ENCODE results near the gene AKAIN1. TPM values are rescaled to one million over a fixed set of nuclear protein-coding genes. Genes with fewer than 3 reads are reported as not detected.

AKAIN1 gene
- total and polyA plus RNA-seq, 2 experiments from 2014 or later, result not detected

- H2AFZ ChIP-seq, result no peak overlapping the region
- H3K9me3 ChIP-seq (ENCODE audit: low read depth), result no peaks in the 10 kb centered on the region
- H3K4me1 ChIP-seq (ENCODE audit: insufficient read depth), result no peaks in the 10 kb centered on the region
- no peaks in the 10 kb centered on the region for H4K20me1 ChIP-seq (ENCODE audit: insufficient read depth, poor library complexity, severe bottlenecking)
- no peak overlapping the region for H3K4me3 ChIP-seq
- no peaks in the 10 kb centered on the region for H3K79me2 ChIP-seq
- no peak overlapping the region for H3K4me2 ChIP-seq
- H3K9me2 ChIP-seq (replicated peaks; ENCODE audit: insufficient read depth), result no peaks in the 10 kb centered on the region
- no peaks in the 10 kb centered on the region for H3K27me3 ChIP-seq
- H3K27ac ChIP-seq, result no peak overlapping the region
- no peaks in the 10 kb centered on the region for H3K36me3 ChIP-seq (replicated peaks; ENCODE audit: insufficient read depth, low read depth)
- TF ChIP-seq CTCF (IDR thresholded peaks at IDR 0.05; ENCODE audit: poor library complexity) (no peak), EZH2 (IDR thresholded peaks at IDR 0.05; ENCODE audit: borderline replicate concordance) (no peak), EZH2phosphoT487 (IDR thresholded peaks at IDR 0.05; ENCODE audit: low read depth, severe bottlenecking, unreplicated experiment) (no peak)
- 83% methylated on average over 3 of the region's 3 CpGs for WGBS (ENCODE audit: low lambda C conversion rate, missing lambda C conversion rate)
- no peak for DNase-seq (ENCODE audit: low spot score)
Observed at GRCh38 chr18:5158172-5158571, 38.9 kb downstream of the AKAIN1 start.

GRCh38 chr18:5155907-5156287 lies 41.2 kb downstream of the AKAIN1 start:
- no peaks in the 10 kb centered on the region for H3K27me3 ChIP-seq
- no peak for DNase-seq (ENCODE audit: low spot score)
- TF ChIP-seq CTCF (IDR thresholded peaks at IDR 0.05; ENCODE audit: poor library complexity) (no peak), EZH2phosphoT487 (IDR thresholded peaks at IDR 0.05; ENCODE audit: low read depth, severe bottlenecking, unreplicated experiment) (no peak)
- no peaks in the 10 kb centered on the region for H3K36me3 ChIP-seq (replicated peaks; ENCODE audit: insufficient read depth, low read depth)
- H3K4me2 ChIP-seq, result no peak overlapping the region
- no peaks in the 10 kb centered on the region for H4K20me1 ChIP-seq (ENCODE audit: insufficient read depth, poor library complexity, severe bottlenecking)
- H3K79me2 ChIP-seq, result no peaks in the 10 kb centered on the region
- no peak overlapping the region for H3K27ac ChIP-seq
- no peaks in the 10 kb centered on the region for H3K9me3 ChIP-seq (ENCODE audit: low read depth)
- no peak overlapping the region for H3K4me3 ChIP-seq
- 63% methylated on average over 5 of the region's 5 CpGs for WGBS (ENCODE audit: low lambda C conversion rate, missing lambda C conversion rate)
- no peaks in the 10 kb centered on the region for H3K4me1 ChIP-seq (ENCODE audit: insufficient read depth)
- no peak overlapping the region for H2AFZ ChIP-seq
- no peaks in the 10 kb centered on the region for H3K9me2 ChIP-seq (replicated peaks; ENCODE audit: insufficient read depth)

- no peaks in the 10 kb centered on the region for H3K27me3 ChIP-seq
- TF ChIP-seq CTCF (IDR thresholded peaks at IDR 0.05; ENCODE audit: poor library complexity) (no peak), EZH2phosphoT487 (IDR thresholded peaks at IDR 0.05; ENCODE audit: low read depth, severe bottlenecking, unreplicated experiment) (no peak), EZH2 (IDR thresholded peaks at IDR 0.05; ENCODE audit: borderline replicate concordance) (no peak)
- H3K4me2 ChIP-seq, result no peak overlapping the region
- no peak overlapping the region for H2AFZ ChIP-seq
- no peak overlapping the region for H3K4me3 ChIP-seq
- no peak overlapping the region for H3K27ac ChIP-seq
- H4K20me1 ChIP-seq (ENCODE audit: insufficient read depth, poor library complexity, severe bottlenecking), result no peaks in the 10 kb centered on the region
- H3K79me2 ChIP-seq, result no peaks in the 10 kb centered on the region
- no peaks in the 10 kb centered on the region for H3K9me3 ChIP-seq (ENCODE audit: low read depth)
- 86% methylated on average over 17 of the region's 17 CpGs for WGBS (ENCODE audit: low lambda C conversion rate, missing lambda C conversion rate)
- no peaks in the 10 kb centered on the region for H3K36me3 ChIP-seq (replicated peaks; ENCODE audit: insufficient read depth, low read depth)
- H3K4me1 ChIP-seq (ENCODE audit: insufficient read depth), result no peaks in the 10 kb centered on the region
- no peak for DNase-seq (ENCODE audit: low spot score)
- no peaks in the 10 kb centered on the region for H3K9me2 ChIP-seq (replicated peaks; ENCODE audit: insufficient read depth)
Observed at GRCh38 chr18:5155218-5155906, 41.7 kb downstream of the AKAIN1 start.

Data from hepatocyte (in vitro differentiated cells).